SK-N-SH (cell line): Measurements from ENCODE around the gene CXCR3. TPM values are rescaled to one million over a fixed set of nuclear protein-coding genes. Genes with fewer than 3 reads are reported as not detected.

Source experiments
- CTCF ChIA-PET: fragments of 300-600, 350-600 bp; formaldehyde crosslinking; extraction: SDS; loops from one replicate; lab custom pipeline; 2021; lab: Yijun Ruan, JAX
- POLR2A ChIA-PET: fragments of 350-600 bp; sonication (Branson Sonifier 250); formaldehyde crosslinking; extraction: SDS; loops from one replicate; lab custom pipeline; 2020; ENCODE audit warnings: antibody characterized with exemption, inconsistent platforms; lab: Yijun Ruan, JAX
- DNase-seq: peaks from one replicate; pipeline ENCODE4 v3.0.0; 2012
- H2AFZ ChIP-seq: fragments of 200-600 bp; sonication (generic); 2 replicates; pipeline ENCODE4 v1.8.1; 2016; ENCODE audit warnings: antibody characterized with exemption, mild to moderate bottlenecking, low read depth
- H3F3A ChIP-seq: fragments of 200-600 bp; sonication (generic); replicated peaks from 2 replicates; pipeline ENCODE3; 2016; ENCODE audit warnings: antibody characterized with exemption, mild to moderate bottlenecking; ENCODE audit not compliant: insufficient read depth
- H3K27ac ChIP-seq, 2 experiments: fragments of 200-500 bp in 1 of 2; fragments of 200-600 bp in 1 of 2; sonication (Bioruptor generic) in 1 of 2; sonication (generic), shearing (Covaris generic) in 1 of 2; 2 replicates each; pipeline versions ENCODE4 v1.5.1 to v1.6.1; 2014 to 2016; ENCODE audit warnings: low read depth in 2 of 2, inconsistent platforms in 1 of 2, low read length in 1 of 2, mild to moderate bottlenecking in 1 of 2, mixed read lengths in 1 of 2
- H3K27me3 ChIP-seq: fragments of 200-600 bp; sonication (generic), shearing (Covaris generic); 2 replicates; pipeline ENCODE4 v1.6.1; 2016; ENCODE audit warnings: mixed run types; ENCODE audit not compliant: insufficient read depth
- H3K36me3 ChIP-seq, 2 experiments: fragments of 200-500 bp in 1 of 2; fragments of 200-600 bp in 1 of 2; sonication (Bioruptor generic) in 1 of 2; sonication (generic) in 1 of 2; replicated peaks in 1 of 2; 2 replicates each; pipeline versions ENCODE3 to v1.5.1; 2014 to 2016; ENCODE audit warnings: low read length in 1 of 2, mild to moderate bottlenecking in 1 of 2; ENCODE audit not compliant: insufficient read depth in 2 of 2, control insufficient read depth in 1 of 2
- H3K4me1 ChIP-seq, 2 experiments: fragments of 200-500 bp in 1 of 2; fragments of 200-600 bp in 1 of 2; sonication (Bioruptor generic) in 1 of 2; sonication (generic), shearing (Covaris generic) in 1 of 2; 2 replicates each; pipeline versions ENCODE4 v1.5.1 to v1.6.1; 2014 to 2016; ENCODE audit warnings: low read depth in 1 of 2, low read length in 1 of 2, mixed run types in 1 of 2; ENCODE audit not compliant: insufficient read depth in 2 of 2, control insufficient read depth in 1 of 2
- H3K4me2 ChIP-seq: fragments of 200-600 bp; sonication (generic), shearing (Covaris generic); 2 replicates; pipeline ENCODE4 v1.6.1; 2017; ENCODE audit warnings: mixed run types
- H3K4me3 ChIP-seq, 2 experiments: fragments of 200-500 bp in 1 of 2; fragments of 200-600 bp in 1 of 2; sonication (Bioruptor generic) in 1 of 2; sonication (generic), shearing (Covaris generic) in 1 of 2; 2 replicates each; pipeline versions ENCODE4 v1.5.1 to v1.8.1; 2014 to 2016; ENCODE audit warnings: low read depth in 2 of 2, inconsistent platforms in 1 of 2, low read length in 1 of 2, mild to moderate bottlenecking in 1 of 2, mixed read lengths in 1 of 2, moderate library complexity in 1 of 2
- H3K79me2 ChIP-seq: fragments of 200-600 bp; sonication (generic); 2 replicates; pipeline ENCODE4 v1.8.1; 2017; ENCODE audit warnings: mild to moderate bottlenecking; ENCODE audit not compliant: insufficient read depth
- H3K9ac ChIP-seq: fragments of 200-600 bp; sonication (generic); 2 replicates; pipeline ENCODE4 v1.6.1; 2017; ENCODE audit warnings: mixed run types
- H3K9me2 ChIP-seq: fragments of 200-600 bp; sonication (generic); 2 replicates; pipeline ENCODE4 v1.6.1; 2017; ENCODE audit warnings: mixed run types
- H3K9me3 ChIP-seq: fragments of 200-600 bp; sonication (generic); 2 replicates; pipeline ENCODE4 v1.6.1; 2017; ENCODE audit warnings: mixed run types, mild to moderate bottlenecking, moderate library complexity
- H4K20me1 ChIP-seq: fragments of 200-600 bp; sonication (generic); 2 replicates; pipeline ENCODE4 v1.6.1; 2017; ENCODE audit warnings: mild to moderate bottlenecking, mixed run types; ENCODE audit not compliant: insufficient read depth
- EP300 ChIP-seq, 2 experiments: IDR thresholded peaks; 2 replicates each; pipeline versions ENCODE4 v1.4.0 to v1.6.1; 2012; ENCODE audit warnings: borderline replicate concordance in 1 of 2, low read depth in 1 of 2, low read length in 1 of 2
- EZH2phosphoT487 ChIP-seq: fragments of 200-600 bp; sonication (generic); IDR thresholded peaks from 2 replicates; pipeline ENCODE4 v1.6.1; 2017; ENCODE audit warnings: low read depth, mixed run types, mild to moderate bottlenecking, antibody characterized with exemption, moderate library complexity, borderline replicate concordance
- IRF3 ChIP-seq: fragments of 150-350 bp; IDR thresholded peaks from 2 replicates; pipeline ENCODE4 v1.6.1; 2016; ENCODE audit warnings: mild to moderate bottlenecking, low read depth, low read length
- JUND ChIP-seq: IDR thresholded peaks from 2 replicates; pipeline ENCODE4 v1.4.0; 2012
- MXI1 ChIP-seq: IDR thresholded peaks from 2 replicates; pipeline ENCODE4 v1.6.1; 2012; ENCODE audit warnings: mild to moderate bottlenecking, low read depth, low read length, improper control_type of control experiment
- RCOR1 ChIP-seq: fragments of 150-350 bp; IDR thresholded peaks from 2 replicates; pipeline ENCODE4 v1.6.1; 2017; ENCODE audit warnings: antibody characterized with exemption, low read length
- TAF1 ChIP-seq: IDR thresholded peaks from 2 replicates; pipeline ENCODE4 v1.6.1; 2012; ENCODE audit warnings: low read depth, mild to moderate bottlenecking, low read length, moderate library complexity, borderline replicate concordance
- USF2 ChIP-seq: fragments of 150-350 bp; IDR thresholded peaks from 2 replicates; pipeline ENCODE4 v1.6.1; 2017; ENCODE audit warnings: antibody characterized with exemption, low read length, low read depth, borderline replicate concordance
- WGBS: methylation state at CpG from one replicate; pipeline ENCODE4 v1.1.6; 2017; ENCODE audit warnings: low lambda C conversion rate; 5-methylcytosine and 5-hydroxymethylcytosine counted together
- polyA plus RNA-seq, 3 experiments: library from polyadenylated mRNA; depleted of rRNA; stranded (reverse); fragments of >200 nt; gene quantifications; 2 replicates each; pipeline ENCODE4 v1.2.3, GENCODE V29; 2012
- TF ChIP-seq, protein P1 (sequence below): IDR thresholded peaks from 2 replicates; pipeline ENCODE4 v1.4.0; 2012; ENCODE audit warnings: low read depth, borderline replicate concordance
- TF ChIP-seq, protein P2 (sequence below): fragments of 200-600 bp; sonication (generic); IDR thresholded peaks from 2 replicates; pipeline ENCODE4 v1.6.1; 2017; ENCODE audit warnings: antibody characterized with exemption, mild to moderate bottlenecking, moderate library complexity
- TF ChIP-seq, protein P3 (sequence below): IDR thresholded peaks from 2 replicates; pipeline ENCODE4 v1.4.0; 2012; ENCODE audit warnings: low read depth
- TF ChIP-seq, protein P4 (sequence below): IDR thresholded peaks from 2 replicates; pipeline ENCODE4 v1.6.1; 2012; ENCODE audit warnings: mild to moderate bottlenecking, low read depth, low read length, moderate library complexity

Gene CXCR3
- polyA plus RNA-seq (2012; rRNA removed), result not detected in 2 replicates
- polyA plus RNA-seq (2012; cell fraction: cytosol; rRNA removed), result not detected in 2 replicates
- polyA plus RNA-seq (2012; cell fraction: nucleus; rRNA removed), result not detected in 2 replicates

- no peak within 1 kb of the TSS for H3K9ac ChIP-seq
- no peak within 1 kb of the TSS for H3K4me3 ChIP-seq
- DNase-seq, result no peak
These were observed at the start of gene CXCR3 for GRCh38 chrX:71618303-71618721. Gene CXCR3, minus strand, starts transcription at chrX:71618511. Its CDS starts 62 bp downstream, at chrX:71618449.

GRCh38 chrX:71667328-71668247, 49.3 kb upstream of the CXCR3 start, which contains the start of gene LOC101059915:
Gene LOC101059915, plus strand, starts transcription at chrX:71667546.
- ChIA-PET CTCF (interaction anchor here (2.0 kb wide), 1 partner anchor 15 kb away, joined by 6 read pairs; no protein-coding TSS in a partner anchor), POLR2A (no interaction called here)
- 45% methylated on average over 29 of the region's 50 CpGs for WGBS
- Histone ChIP-seq H3K4me3 (no peak within 1 kb of the TSS), H4K20me1 (no peaks in the 10 kb centered on the region), H3K27me3 (peaks cover 41% of the 10 kb centered on the region), H3K4me1 (no peaks in the 10 kb centered on the region), H3K36me3 (no peaks in the 10 kb centered on the region), H3F3A (no peaks in the 10 kb centered on the region), H3K79me2 (no peaks in the 10 kb centered on the region), H3K27ac (no peak within 1 kb of the TSS), H3K9me2 (no peaks in the 10 kb centered on the region), H3K4me2 (no peak within 1 kb of the TSS), H3K9me3 (no peaks in the 10 kb centered on the region), H2AFZ (no peak within 1 kb of the TSS), H3K9ac (no peak within 1 kb of the TSS)
- DNase-seq, result no peak
- TF ChIP-seq MXI1 (no peak), RCOR1 (no peak), IRF3 (no peak), JUND (no peak), USF2 (no peak)
- TF ChIP-seq, protein P1, sequence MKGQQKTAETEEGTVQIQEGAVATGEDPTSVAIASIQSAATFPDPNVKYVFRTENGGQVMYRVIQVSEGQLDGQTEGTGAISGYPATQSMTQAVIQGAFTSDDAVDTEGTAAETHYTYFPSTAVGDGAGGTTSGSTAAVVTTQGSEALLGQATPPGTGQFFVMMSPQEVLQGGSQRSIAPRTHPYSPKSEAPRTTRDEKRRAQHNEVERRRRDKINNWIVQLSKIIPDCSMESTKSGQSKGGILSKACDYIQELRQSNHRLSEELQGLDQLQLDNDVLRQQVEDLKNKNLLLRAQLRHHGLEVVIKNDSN, result no peak
- TF ChIP-seq, protein P2, sequence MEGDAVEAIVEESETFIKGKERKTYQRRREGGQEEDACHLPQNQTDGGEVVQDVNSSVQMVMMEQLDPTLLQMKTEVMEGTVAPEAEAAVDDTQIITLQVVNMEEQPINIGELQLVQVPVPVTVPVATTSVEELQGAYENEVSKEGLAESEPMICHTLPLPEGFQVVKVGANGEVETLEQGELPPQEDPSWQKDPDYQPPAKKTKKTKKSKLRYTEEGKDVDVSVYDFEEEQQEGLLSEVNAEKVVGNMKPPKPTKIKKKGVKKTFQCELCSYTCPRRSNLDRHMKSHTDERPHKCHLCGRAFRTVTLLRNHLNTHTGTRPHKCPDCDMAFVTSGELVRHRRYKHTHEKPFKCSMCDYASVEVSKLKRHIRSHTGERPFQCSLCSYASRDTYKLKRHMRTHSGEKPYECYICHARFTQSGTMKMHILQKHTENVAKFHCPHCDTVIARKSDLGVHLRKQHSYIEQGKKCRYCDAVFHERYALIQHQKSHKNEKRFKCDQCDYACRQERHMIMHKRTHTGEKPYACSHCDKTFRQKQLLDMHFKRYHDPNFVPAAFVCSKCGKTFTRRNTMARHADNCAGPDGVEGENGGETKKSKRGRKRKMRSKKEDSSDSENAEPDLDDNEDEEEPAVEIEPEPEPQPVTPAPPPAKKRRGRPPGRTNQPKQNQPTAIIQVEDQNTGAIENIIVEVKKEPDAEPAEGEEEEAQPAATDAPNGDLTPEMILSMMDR, result no peak
- TF ChIP-seq, protein P3, sequence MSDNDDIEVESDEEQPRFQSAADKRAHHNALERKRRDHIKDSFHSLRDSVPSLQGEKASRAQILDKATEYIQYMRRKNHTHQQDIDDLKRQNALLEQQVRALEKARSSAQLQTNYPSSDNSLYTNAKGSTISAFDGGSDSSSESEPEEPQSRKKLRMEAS, result no peak

More at GRCh38 chrX:71618303-71618721, at the start of gene CXCR3:
- Histone ChIP-seq H3K36me3 (no peaks in the 10 kb centered on the region), H3K79me2 (no peaks in the 10 kb centered on the region), H3K9me3 (no peaks in the 10 kb centered on the region), H3K27ac (no peak within 1 kb of the TSS), H3K27me3 (no peaks in the 10 kb centered on the region; the same call in 1 of the 2 replicates), H4K20me1 (no peaks in the 10 kb centered on the region), H3F3A (no peaks in the 10 kb centered on the region), H3K4me2 (no peak within 1 kb of the TSS), H3K4me1 (no peaks in the 10 kb centered on the region), H2AFZ (no peak within 1 kb of the TSS), H3K9me2 (no peaks in the 10 kb centered on the region)
- ChIA-PET CTCF (no interaction called here), POLR2A (no interaction called here)
- TF ChIP-seq EZH2phosphoT487, result no peak
- TF ChIP-seq, protein P4, sequence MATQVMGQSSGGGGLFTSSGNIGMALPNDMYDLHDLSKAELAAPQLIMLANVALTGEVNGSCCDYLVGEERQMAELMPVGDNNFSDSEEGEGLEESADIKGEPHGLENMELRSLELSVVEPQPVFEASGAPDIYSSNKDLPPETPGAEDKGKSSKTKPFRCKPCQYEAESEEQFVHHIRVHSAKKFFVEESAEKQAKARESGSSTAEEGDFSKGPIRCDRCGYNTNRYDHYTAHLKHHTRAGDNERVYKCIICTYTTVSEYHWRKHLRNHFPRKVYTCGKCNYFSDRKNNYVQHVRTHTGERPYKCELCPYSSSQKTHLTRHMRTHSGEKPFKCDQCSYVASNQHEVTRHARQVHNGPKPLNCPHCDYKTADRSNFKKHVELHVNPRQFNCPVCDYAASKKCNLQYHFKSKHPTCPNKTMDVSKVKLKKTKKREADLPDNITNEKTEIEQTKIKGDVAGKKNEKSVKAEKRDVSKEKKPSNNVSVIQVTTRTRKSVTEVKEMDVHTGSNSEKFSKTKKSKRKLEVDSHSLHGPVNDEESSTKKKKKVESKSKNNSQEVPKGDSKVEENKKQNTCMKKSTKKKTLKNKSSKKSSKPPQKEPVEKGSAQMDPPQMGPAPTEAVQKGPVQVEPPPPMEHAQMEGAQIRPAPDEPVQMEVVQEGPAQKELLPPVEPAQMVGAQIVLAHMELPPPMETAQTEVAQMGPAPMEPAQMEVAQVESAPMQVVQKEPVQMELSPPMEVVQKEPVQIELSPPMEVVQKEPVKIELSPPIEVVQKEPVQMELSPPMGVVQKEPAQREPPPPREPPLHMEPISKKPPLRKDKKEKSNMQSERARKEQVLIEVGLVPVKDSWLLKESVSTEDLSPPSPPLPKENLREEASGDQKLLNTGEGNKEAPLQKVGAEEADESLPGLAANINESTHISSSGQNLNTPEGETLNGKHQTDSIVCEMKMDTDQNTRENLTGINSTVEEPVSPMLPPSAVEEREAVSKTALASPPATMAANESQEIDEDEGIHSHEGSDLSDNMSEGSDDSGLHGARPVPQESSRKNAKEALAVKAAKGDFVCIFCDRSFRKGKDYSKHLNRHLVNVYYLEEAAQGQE, result no peak
- TF ChIP-seq EP300 (IDR thresholded peaks at IDR 0.05; ENCODE audit: borderline replicate concordance in 1 of 2, low read depth in 1 of 2, low read length in 1 of 2), result no peak
- TF ChIP-seq TAF1, result no peak
- TF ChIP-seq RCOR1, result no peak
- 35% methylated on average over 4 of the region's 4 CpGs for WGBS
